ENCODE results near the gene RGS2.

DNA sequence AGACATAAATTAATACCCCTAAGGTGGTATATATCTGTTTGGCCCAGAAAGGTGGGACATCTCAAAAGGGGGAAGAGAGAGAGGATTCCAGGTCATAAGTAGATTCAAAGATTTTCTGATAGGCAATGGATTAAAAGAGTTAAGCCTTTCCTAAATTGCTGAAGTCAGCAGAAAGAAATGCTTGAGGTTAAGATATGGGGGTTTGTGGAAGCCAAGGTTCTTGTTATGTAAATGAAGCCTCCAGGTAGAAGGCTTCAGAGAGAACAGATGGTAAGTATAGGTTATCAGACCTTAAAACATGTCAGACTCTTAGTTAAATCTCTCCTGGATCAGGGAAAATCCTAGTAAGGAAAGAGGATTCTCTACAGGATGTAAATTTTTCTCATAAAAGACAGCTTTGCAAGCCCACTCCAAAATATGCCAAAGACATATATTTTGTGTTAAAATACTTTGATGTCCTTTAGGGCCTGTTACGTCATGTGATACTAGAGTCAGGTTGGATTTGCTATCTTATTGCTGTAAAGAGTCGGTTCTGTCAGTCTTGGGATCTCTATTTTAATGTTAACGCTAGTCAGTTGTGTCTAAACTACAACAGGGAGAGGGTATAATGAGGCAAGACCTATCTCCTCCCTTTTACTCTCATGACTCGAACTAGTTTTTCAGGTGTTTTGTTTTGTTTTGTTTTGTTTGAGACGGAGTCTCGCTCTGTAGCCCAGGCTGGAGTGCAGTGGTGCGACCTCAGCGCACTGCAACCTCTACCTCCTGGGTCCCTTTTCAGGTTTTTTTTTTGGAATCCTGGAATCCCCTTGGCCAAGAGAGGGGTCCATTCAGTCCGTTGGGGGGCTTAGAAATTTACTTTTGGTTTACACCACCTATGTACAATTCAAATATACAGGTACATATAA is 30.6 kb downstream of the RGS2 start:
- TF ChIP-seq, protein P1, sequence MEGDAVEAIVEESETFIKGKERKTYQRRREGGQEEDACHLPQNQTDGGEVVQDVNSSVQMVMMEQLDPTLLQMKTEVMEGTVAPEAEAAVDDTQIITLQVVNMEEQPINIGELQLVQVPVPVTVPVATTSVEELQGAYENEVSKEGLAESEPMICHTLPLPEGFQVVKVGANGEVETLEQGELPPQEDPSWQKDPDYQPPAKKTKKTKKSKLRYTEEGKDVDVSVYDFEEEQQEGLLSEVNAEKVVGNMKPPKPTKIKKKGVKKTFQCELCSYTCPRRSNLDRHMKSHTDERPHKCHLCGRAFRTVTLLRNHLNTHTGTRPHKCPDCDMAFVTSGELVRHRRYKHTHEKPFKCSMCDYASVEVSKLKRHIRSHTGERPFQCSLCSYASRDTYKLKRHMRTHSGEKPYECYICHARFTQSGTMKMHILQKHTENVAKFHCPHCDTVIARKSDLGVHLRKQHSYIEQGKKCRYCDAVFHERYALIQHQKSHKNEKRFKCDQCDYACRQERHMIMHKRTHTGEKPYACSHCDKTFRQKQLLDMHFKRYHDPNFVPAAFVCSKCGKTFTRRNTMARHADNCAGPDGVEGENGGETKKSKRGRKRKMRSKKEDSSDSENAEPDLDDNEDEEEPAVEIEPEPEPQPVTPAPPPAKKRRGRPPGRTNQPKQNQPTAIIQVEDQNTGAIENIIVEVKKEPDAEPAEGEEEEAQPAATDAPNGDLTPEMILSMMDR (IDR thresholded peaks at IDR 0.05; ENCODE audit: poor library complexity), result no peak
- no peak for TF ChIP-seq EZH2 (IDR thresholded peaks at IDR 0.05; ENCODE audit: borderline replicate concordance)

All from hepatocyte (in vitro differentiated cells).